Measurements from ENCODE around the gene GLYATL1.
A peak's percentile ranks its signal among the peaks of the same experiment; 100 is the strongest.

The GLYATL1 gene

DNA sequence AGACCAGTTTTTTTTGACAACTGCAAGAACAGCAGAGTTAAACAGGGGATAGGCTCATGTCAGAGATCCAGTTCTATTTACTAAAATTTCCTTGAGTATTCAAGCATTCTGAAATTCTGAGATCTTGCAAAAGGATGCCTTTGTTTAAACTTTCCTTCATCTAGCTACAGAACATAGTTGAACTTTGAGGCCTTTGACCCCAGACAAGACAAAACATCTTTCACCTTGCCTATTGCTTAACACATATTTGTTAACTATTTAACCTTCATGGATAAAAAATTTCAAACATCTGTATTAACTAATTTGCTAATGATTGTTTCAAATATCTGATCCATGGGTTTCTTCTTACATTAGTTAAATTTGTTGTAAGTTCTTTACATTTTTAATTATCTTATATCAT is 38.2 kb downstream of the GLYATL1 start:
- TF ChIP-seq GABPA (IDR thresholded peaks at IDR 0.05; ENCODE audit: low read depth) (no peak), SPI1 (IDR thresholded peaks at IDR 0.05; ENCODE audit: borderline replicate concordance, low read depth) (no peak), POLR2AphosphoS5 (IDR thresholded peaks at IDR 0.05; ENCODE audit: low read depth) (no peak)
- TF ChIP-seq, protein P1, sequence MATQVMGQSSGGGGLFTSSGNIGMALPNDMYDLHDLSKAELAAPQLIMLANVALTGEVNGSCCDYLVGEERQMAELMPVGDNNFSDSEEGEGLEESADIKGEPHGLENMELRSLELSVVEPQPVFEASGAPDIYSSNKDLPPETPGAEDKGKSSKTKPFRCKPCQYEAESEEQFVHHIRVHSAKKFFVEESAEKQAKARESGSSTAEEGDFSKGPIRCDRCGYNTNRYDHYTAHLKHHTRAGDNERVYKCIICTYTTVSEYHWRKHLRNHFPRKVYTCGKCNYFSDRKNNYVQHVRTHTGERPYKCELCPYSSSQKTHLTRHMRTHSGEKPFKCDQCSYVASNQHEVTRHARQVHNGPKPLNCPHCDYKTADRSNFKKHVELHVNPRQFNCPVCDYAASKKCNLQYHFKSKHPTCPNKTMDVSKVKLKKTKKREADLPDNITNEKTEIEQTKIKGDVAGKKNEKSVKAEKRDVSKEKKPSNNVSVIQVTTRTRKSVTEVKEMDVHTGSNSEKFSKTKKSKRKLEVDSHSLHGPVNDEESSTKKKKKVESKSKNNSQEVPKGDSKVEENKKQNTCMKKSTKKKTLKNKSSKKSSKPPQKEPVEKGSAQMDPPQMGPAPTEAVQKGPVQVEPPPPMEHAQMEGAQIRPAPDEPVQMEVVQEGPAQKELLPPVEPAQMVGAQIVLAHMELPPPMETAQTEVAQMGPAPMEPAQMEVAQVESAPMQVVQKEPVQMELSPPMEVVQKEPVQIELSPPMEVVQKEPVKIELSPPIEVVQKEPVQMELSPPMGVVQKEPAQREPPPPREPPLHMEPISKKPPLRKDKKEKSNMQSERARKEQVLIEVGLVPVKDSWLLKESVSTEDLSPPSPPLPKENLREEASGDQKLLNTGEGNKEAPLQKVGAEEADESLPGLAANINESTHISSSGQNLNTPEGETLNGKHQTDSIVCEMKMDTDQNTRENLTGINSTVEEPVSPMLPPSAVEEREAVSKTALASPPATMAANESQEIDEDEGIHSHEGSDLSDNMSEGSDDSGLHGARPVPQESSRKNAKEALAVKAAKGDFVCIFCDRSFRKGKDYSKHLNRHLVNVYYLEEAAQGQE (IDR thresholded peaks at IDR 0.05; ENCODE audit: insufficient replicate concordance, low read depth): no peak
- TF ChIP-seq, protein P2, sequence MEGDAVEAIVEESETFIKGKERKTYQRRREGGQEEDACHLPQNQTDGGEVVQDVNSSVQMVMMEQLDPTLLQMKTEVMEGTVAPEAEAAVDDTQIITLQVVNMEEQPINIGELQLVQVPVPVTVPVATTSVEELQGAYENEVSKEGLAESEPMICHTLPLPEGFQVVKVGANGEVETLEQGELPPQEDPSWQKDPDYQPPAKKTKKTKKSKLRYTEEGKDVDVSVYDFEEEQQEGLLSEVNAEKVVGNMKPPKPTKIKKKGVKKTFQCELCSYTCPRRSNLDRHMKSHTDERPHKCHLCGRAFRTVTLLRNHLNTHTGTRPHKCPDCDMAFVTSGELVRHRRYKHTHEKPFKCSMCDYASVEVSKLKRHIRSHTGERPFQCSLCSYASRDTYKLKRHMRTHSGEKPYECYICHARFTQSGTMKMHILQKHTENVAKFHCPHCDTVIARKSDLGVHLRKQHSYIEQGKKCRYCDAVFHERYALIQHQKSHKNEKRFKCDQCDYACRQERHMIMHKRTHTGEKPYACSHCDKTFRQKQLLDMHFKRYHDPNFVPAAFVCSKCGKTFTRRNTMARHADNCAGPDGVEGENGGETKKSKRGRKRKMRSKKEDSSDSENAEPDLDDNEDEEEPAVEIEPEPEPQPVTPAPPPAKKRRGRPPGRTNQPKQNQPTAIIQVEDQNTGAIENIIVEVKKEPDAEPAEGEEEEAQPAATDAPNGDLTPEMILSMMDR (IDR thresholded peaks at IDR 0.05; ENCODE audit: insufficient read depth, low read length): no peak
- Histone ChIP-seq H3K4me3 (replicated peaks; ENCODE audit: insufficient read depth, low read length) (no peak overlapping the region), H3K27me3 (ENCODE audit: insufficient read depth, poor library complexity, severe bottlenecking) (no peaks in the 10 kb centered on the region), H3K27ac (replicated peaks) (no peak overlapping the region)
- no peak for DNase-seq (ENCODE audit: low read depth in 1 of 2, low spot score in 1 of 2)

DNA sequence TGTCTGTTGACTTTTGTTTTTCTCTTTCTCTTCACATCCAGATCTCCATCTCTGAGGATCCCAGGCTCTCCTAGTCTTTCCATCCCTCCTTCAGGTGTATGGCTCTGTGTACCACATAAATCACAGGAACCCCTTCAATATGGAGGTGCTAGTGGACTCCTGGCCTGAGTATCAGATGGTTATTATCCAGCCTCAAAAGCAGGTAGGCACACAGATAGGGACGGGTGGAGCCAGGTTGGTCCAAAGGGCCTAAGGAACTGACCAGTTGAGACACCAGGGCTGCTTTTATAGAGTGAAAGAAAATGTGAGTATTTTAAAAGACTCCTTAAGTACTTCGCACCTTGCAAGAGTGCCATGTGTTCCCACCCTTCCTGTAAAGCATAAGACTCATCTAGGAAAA is 39.9 kb downstream of the GLYATL1 start:
- no peak for TF ChIP-seq SPI1 (IDR thresholded peaks at IDR 0.05; ENCODE audit: borderline replicate concordance, low read depth)
- TF ChIP-seq, protein P2 (IDR thresholded peaks at IDR 0.05; ENCODE audit: insufficient read depth, low read length): no peak
- DNase-seq (ENCODE audit: low read depth in 1 of 2, low spot score in 1 of 2): no peak

DNA sequence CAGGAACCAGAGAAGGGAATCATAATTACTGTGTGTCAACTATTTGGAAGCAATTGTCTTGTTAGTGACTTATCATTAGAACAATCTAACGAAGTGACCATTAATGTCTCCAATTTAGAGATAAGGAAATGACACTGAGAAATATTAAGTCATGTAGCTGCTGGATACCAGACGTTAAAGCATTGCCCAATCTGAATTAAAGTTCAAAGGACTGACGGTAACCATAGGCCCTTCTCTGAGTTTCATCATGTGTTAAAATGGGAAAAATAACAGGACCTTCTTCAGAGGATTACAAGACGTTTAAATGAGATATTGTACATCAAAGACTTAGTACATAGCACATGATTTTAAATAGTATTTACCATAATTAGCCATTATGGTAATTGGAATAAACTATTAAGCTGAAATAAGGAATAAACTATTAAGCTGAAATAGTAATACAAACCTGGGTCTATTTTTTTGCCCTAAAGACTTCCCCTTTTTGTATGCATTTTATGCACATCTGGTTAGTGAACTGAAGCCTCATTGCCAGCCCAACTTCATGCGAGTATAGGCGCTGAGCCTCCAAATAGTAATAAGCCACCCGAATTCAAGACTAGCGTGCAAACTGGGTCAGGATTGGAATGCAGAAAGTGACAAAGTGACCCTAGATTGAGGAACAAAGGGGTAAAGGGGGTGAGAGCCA is 41.0 kb downstream of the GLYATL1 start:
- Histone ChIP-seq H3K27me3 (ENCODE audit: insufficient read depth, poor library complexity, severe bottlenecking) (no peaks in the 10 kb centered on the region), H3K27ac (replicated peaks) (no peak overlapping the region), H3K4me3 (replicated peaks; ENCODE audit: insufficient read depth, low read length) (no peak overlapping the region)
- peak; percentile 75 for TF ChIP-seq SPI1 (IDR thresholded peaks at IDR 0.05; ENCODE audit: borderline replicate concordance, low read depth)
- TF ChIP-seq, protein P2 (IDR thresholded peaks at IDR 0.05; ENCODE audit: insufficient read depth, low read length): no peak
- no peak for DNase-seq (ENCODE audit: low read depth in 1 of 2, low spot score in 1 of 2)

More for the DNA sequence above, 39.9 kb downstream of the GLYATL1 start:
- Histone ChIP-seq H3K27me3 (ENCODE audit: insufficient read depth, poor library complexity, severe bottlenecking) (no peaks in the 10 kb centered on the region), H3K27ac (replicated peaks) (no peak overlapping the region), H3K4me3 (replicated peaks; ENCODE audit: insufficient read depth, low read length) (no peak overlapping the region)

DNA sequence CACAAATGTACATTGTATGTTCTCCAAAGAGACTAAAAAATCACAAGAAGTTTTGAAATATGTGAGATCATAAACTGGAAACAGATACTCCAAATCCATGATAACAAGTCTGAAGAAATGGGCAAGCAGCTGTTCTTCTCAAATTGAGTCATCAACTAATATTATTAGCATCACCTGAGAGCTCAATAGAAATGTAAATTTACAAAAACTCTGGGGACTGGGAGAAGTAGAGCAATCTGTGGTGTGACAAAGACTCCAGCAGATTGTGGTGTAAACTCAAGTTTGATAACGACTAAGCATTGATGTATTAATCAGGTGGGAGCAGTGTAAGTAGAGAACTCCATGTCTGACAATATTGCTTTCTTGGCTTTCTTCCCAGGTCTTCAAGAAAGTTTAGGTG is 53.2 kb downstream of the GLYATL1 start:
- H3K4me3 ChIP-seq (replicated peaks; ENCODE audit: insufficient read depth, low read length): no peak overlapping the region
- H3K27ac ChIP-seq (replicated peaks): no peak overlapping the region
- H3K27me3 ChIP-seq (ENCODE audit: insufficient read depth, poor library complexity, severe bottlenecking): no peaks in the 10 kb centered on the region
- no peak for DNase-seq (ENCODE audit: low read depth in 1 of 2, low spot score in 1 of 2)
- TF ChIP-seq POLR2AphosphoS5 (IDR thresholded peaks at IDR 0.05; ENCODE audit: low read depth): no peak
- TF ChIP-seq, protein P1 (IDR thresholded peaks at IDR 0.05; ENCODE audit: insufficient replicate concordance, low read depth): no peak
- TF ChIP-seq, protein P2 (IDR thresholded peaks at IDR 0.05; ENCODE audit: insufficient read depth, low read length): no peak
- TF ChIP-seq GABPA (IDR thresholded peaks at IDR 0.05; ENCODE audit: low read depth): no peak
- no peak for TF ChIP-seq SPI1 (IDR thresholded peaks at IDR 0.05; ENCODE audit: borderline replicate concordance, low read depth)

Measured in HL-60 (cell line).